ENCODE measurements around the gene CNOT4. TPM values are rescaled to one million over a fixed set of nuclear protein-coding genes. Genes with fewer than 3 reads are reported as not detected.

CNOT4 gene
- total and polyA plus RNA-seq, 2 of the 4 experiments (the other 2 are of a cell fraction), result 7.0 to 8.1 TPM

GRCh38 chr7:135447748-135448147 is 62.2 kb downstream of the CNOT4 start:
- H4K20me1 ChIP-seq (ENCODE audit: insufficient read depth, low read length), result peaks cover 35% of the 10 kb centered on the region

More at GRCh38 chr7:135447748-135448147, 62.2 kb downstream of the CNOT4 start:
- TF ChIP-seq ELK1 (IDR thresholded peaks at IDR 0.05; ENCODE audit: borderline replicate concordance, low read depth, low read length) (no peak), MAFK (IDR thresholded peaks at IDR 0.05; ENCODE audit: low read depth, low read length) (no peak), RFX5 (IDR thresholded peaks at IDR 0.05; ENCODE audit: low read depth, low read length) (no peak), SMC3 (IDR thresholded peaks at IDR 0.05; ENCODE audit: low read depth, low read length) (no peak), CEBPB (IDR thresholded peaks at IDR 0.05; ENCODE audit: low read depth, low read length) (no peak), MAZ (IDR thresholded peaks at IDR 0.05; ENCODE audit: borderline replicate concordance, low read depth, low read length) (no peak), NFE2L2 (IDR thresholded peaks at IDR 0.05; ENCODE audit: low read depth, low read length) (no peak), RAD21 (IDR thresholded peaks at IDR 0.05; ENCODE audit: low read length) (no peak), CTCF (conservative IDR thresholded peaks at IDR 0.05; ENCODE audit: low read depth, low read length) (no peak), CHD1 (IDR thresholded peaks at IDR 0.05; ENCODE audit: low read depth, low read length) (no peak), RCOR1 (IDR thresholded peaks at IDR 0.05; ENCODE audit: insufficient replicate concordance, low read length) (no peak), POLR2A (IDR thresholded peaks at IDR 0.05; ENCODE audit: low read depth, low read length) (no peak), FOS (IDR thresholded peaks at IDR 0.05; ENCODE audit: low read depth, low read length) (no peak), MXI1 (IDR thresholded peaks at IDR 0.05; ENCODE audit: borderline replicate concordance, low read depth, low read length) (no peak), USF2 (IDR thresholded peaks at IDR 0.05; ENCODE audit: low read depth, low read length) (no peak), BHLHE40 (IDR thresholded peaks at IDR 0.05; ENCODE audit: low read depth, low read length) (no peak)
- peaks cover 3% of the 10 kb centered on the region; the same call in 1 of the 2 replicates for H3K36me3 ChIP-seq (ENCODE audit: control insufficient read depth, insufficient read depth, low read length)
- H3K56ac ChIP-seq (ENCODE audit: extremely low read depth, insufficient read depth, low read length), result no peak overlapping the region
- ChIA-PET CTCF (no interaction called here), POLR2A (ENCODE audit: unreplicated experiment) (no interaction called here)
- intact Hi-C loops (cut with micrococcal nuclease) (no loop called here), dilution Hi-C loops (cut with HindIII; ENCODE audit: low sequenced_read_pairs, unreplicated experiment) (no loop called here), in situ Hi-C loops (cut with MboI; ENCODE audit: low sequenced_read_pairs) (no loop called here)
- DNase-seq (no peak), ATAC-seq (ENCODE audit: low read depth) (no peak)
- no peak overlapping the region for H3K4ac ChIP-seq (ENCODE audit: low read depth, low read length)
- BruUV-seq (replicated peaks), result no TSS peak
- H2AK5ac ChIP-seq (ENCODE audit: low read depth, low read length), result no peak overlapping the region
- no peak overlapping the region for H2BK15ac ChIP-seq (ENCODE audit: low read depth, low read length)
- no peak overlapping the region for H3K4me2 ChIP-seq (ENCODE audit: low read depth, low read length)
- WGBS, 2 experiments (ENCODE audit: extremely low coverage in 2 of 2, insufficient read length in 1 of 2), result 82% methylated on average over 3 of the region's 3 CpGs; no CpG with 5 or more reads in 1 of the 2 experiments
- no peak overlapping the region for H2AK9ac ChIP-seq (replicated peaks; ENCODE audit: low read depth, low read length, poor library complexity)
- no peak overlapping the region for H4K91ac ChIP-seq (ENCODE audit: insufficient read depth, low read depth, low read length)
- no peak overlapping the region for H3K9ac ChIP-seq (ENCODE audit: low read depth, low read length)
- no peak overlapping the region for H3K14ac ChIP-seq (replicated peaks; ENCODE audit: low read depth, low read length)
- H3K18ac ChIP-seq (ENCODE audit: low read depth, low read length), result no peak overlapping the region
- peaks cover 3% of the 10 kb centered on the region; the same call in 1 of the 2 replicates for H3K9me1 ChIP-seq (ENCODE audit: insufficient read depth, low read length)
- H4K8ac ChIP-seq (ENCODE audit: low read depth in 2 of 2, low read length in 2 of 2), result no peak overlapping the region
- H2BK20ac ChIP-seq (ENCODE audit: low read depth, low read length), result no peak overlapping the region
- H3K79me1 ChIP-seq (ENCODE audit: low read depth in 1 of 2, low read length in 2 of 2), result peaks cover 43 to 58% of the 10 kb centered on the region in 2 experiments
- no peak overlapping the region for H3K27ac ChIP-seq (ENCODE audit: insufficient read depth, low read length)
- no peaks in the 10 kb centered on the region for H3K27me3 ChIP-seq (ENCODE audit: control insufficient read depth, insufficient read depth, low read length)
- H4K5ac ChIP-seq (ENCODE audit: low read depth, low read length), result no peak overlapping the region
- no peaks in the 10 kb centered on the region for H3K9me3 ChIP-seq (ENCODE audit: control insufficient read depth, insufficient read depth, low read length)
- H3K4me3 ChIP-seq (ENCODE audit: insufficient read depth, low read depth, low read length), result no peak overlapping the region
- H3K23ac ChIP-seq (ENCODE audit: low read depth, low read length), result no peak overlapping the region
- H2BK5ac ChIP-seq (ENCODE audit: low read depth, low read length, poor library complexity, severe bottlenecking), result no peak overlapping the region
- H2AFZ ChIP-seq (replicated peaks; ENCODE audit: low read length, poor library complexity), result no peak overlapping the region
- peaks cover 3% of the 10 kb centered on the region; the same call in 1 of the 2 replicates for H3K4me1 ChIP-seq (ENCODE audit: control insufficient read depth, insufficient read depth, low read length)
- H2BK120ac ChIP-seq (ENCODE audit: low read depth, low read length), result no peak overlapping the region

Data from IMR-90 (cell line).